Natural killer cell (primary cell): ENCODE results near the gene CAPN9. TPM values are rescaled to one million over a fixed set of nuclear protein-coding genes. Genes with fewer than 3 reads are reported as not detected.

Experiments used
- ATAC-seq, 3 donors: fragments of 150-1000 bp in 2 of 3; fragments of 200-7000 bp in 1 of 3; cut with Tn5 transposase; 1 replicate in 1 of 3; 2 replicates in 2 of 3; pipeline ENCODE4 v1.10.0; 2021; ENCODE audit warnings: mild to moderate bottlenecking in 2 of 3, moderate library complexity in 2 of 3
- DNase-seq, 2 donors: peaks; one replicate each; pipeline versions ENCODE4 v3.0.0 to v3.0.0-alpha.2; 2013 to 2021; ENCODE audit warnings: mixed read lengths in 1 of 2
- H3K27ac ChIP-seq: one replicate; pipeline ENCODE4 v1.5.1; 2013; ENCODE audit warnings: mild to moderate bottlenecking, low read length
- H3K27me3 ChIP-seq: one replicate; pipeline ENCODE4 v1.6.1; 2013; ENCODE audit warnings: low read length; ENCODE audit not compliant: control insufficient read depth, insufficient read depth
- H3K36me3 ChIP-seq: one replicate; pipeline ENCODE4 v1.6.1; 2013; ENCODE audit warnings: low read length; ENCODE audit not compliant: control insufficient read depth, insufficient read depth
- H3K4me1 ChIP-seq: one replicate; pipeline ENCODE4 v1.6.1; 2013; ENCODE audit warnings: low read length; ENCODE audit not compliant: control insufficient read depth, insufficient read depth
- H3K4me3 ChIP-seq: one replicate; pipeline ENCODE4 v1.5.1; 2013; ENCODE audit warnings: low read length
- H3K9me3 ChIP-seq: one replicate; pipeline ENCODE4 v1.6.1; 2013; ENCODE audit warnings: low read length; ENCODE audit not compliant: control insufficient read depth, insufficient read depth
- H3K27ac Mint-ChIP-seq, 2 donors: one replicate each; pipeline ENCODE4 v1.8.0; 2022; ENCODE audit warnings: mild to moderate bottlenecking in 2 of 2, mixed read lengths in 2 of 2, moderate library complexity in 1 of 2
- H3K27me3 Mint-ChIP-seq, 2 donors: one replicate each; pipeline ENCODE4 v1.8.0; 2022; ENCODE audit warnings: low read depth in 2 of 2, mixed read lengths in 2 of 2
- H3K36me3 Mint-ChIP-seq: one replicate; pipeline ENCODE4 v1.8.0; 2022; ENCODE audit warnings: mixed read lengths
- H3K4me1 Mint-ChIP-seq, 2 donors: one replicate each; pipeline ENCODE4 v1.8.0; 2022; ENCODE audit warnings: mixed read lengths in 2 of 2
- H3K4me3 Mint-ChIP-seq: one replicate; pipeline ENCODE4 v1.8.0; 2022; ENCODE audit warnings: mild to moderate bottlenecking, moderate library complexity, mixed read lengths
- H3K9me3 Mint-ChIP-seq, 2 donors: one replicate each; pipeline ENCODE4 v1.8.0; 2022; ENCODE audit warnings: mixed read lengths in 2 of 2
- CTCF ChIP-seq: fragments of 200-600 bp; IDR thresholded peaks from one replicate; pipeline ENCODE4 v1.8.0; 2022; ENCODE audit warnings: antibody characterized with exemption
- WGBS: methylation state at CpG from one replicate; pipeline ENCODE4 v1.1.7; 2013; ENCODE audit warnings: missing lambda C conversion rate; ENCODE audit not compliant: insufficient coverage; 5-methylcytosine and 5-hydroxymethylcytosine counted together
- intact Hi-C: fragments of 100-400 bp; cut with micrococcal nuclease; formaldehyde crosslinking; loops from one replicate; pipeline ENCODE4 v1.14.2; 2022
- total RNA-seq, 4 donors: library from RNA; stranded (reverse); fragments of 120-200 nt in 1 of 4; gene quantifications; one replicate each; pipeline versions ENCODE4 v1.2.3 to v1.2.4, GENCODE V29; 2013 to 2022

CAPN9 gene
- total RNA-seq, 3 donors from 2014 or later (not counting 1 experiment from before 2014, with no cell fraction given): not detected

- H3K4me3 Mint-ChIP-seq: no peak overlapping the region
These were observed 38.6 kb downstream of the CAPN9 start for GRCh38 chr1:230785636-230786384.

DNA sequence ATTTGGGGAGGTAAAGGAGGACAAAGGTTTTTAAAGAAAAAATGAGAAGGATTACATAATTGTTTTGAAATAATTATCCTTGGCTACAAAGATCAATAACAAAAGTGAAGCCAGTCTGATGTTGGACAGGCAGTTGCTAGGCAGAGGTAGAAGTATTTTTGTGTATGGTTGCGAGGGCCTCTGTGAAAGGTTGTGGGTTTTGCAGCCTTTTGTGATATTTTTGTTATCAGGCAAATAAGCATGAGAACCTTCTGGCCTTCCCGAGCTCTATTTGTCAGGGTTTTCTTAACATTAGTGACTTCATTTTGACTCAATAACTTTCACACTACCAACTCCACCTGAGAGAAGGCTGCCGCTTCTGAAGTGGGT lies 39.2 kb downstream of the CAPN9 start:
- H3K27ac Mint-ChIP-seq: no peak overlapping the region
- no peak overlapping the region for H3K4me3 Mint-ChIP-seq
- H3K4me1 Mint-ChIP-seq: no peaks in the 10 kb centered on the region
- 79% methylated on average over 2 of the region's 3 CpGs for WGBS
- Histone ChIP-seq H3K9me3 (no peaks in the 10 kb centered on the region), H3K27me3 (no peaks in the 10 kb centered on the region), H3K4me3 (no peak overlapping the region), H3K36me3 (no peaks in the 10 kb centered on the region), H3K27ac (no peak overlapping the region), H3K4me1 (no peaks in the 10 kb centered on the region)
- ATAC-seq (no peak), DNase-seq (no peak)
- intact Hi-C loops: no loop called here
- no peak for TF ChIP-seq CTCF
- H3K36me3 Mint-ChIP-seq: no peaks in the 10 kb centered on the region
- no peaks in the 10 kb centered on the region for H3K9me3 Mint-ChIP-seq
- H3K27me3 Mint-ChIP-seq: peaks cover 6 to 21% of the 10 kb centered on the region in 2 donors

More at GRCh38 chr1:230785636-230786384, 38.6 kb downstream of the CAPN9 start:
- Mint-ChIP-seq H3K4me1 (no peaks in the 10 kb centered on the region), H3K9me3 (no peaks in the 10 kb centered on the region), H3K27ac (no peak overlapping the region), H3K27me3 (peaks cover 6 to 22% of the 10 kb centered on the region in 2 donors), H3K36me3 (no peaks in the 10 kb centered on the region)
- ATAC-seq (no peak), DNase-seq (no peak)
- 76% methylated on average over 1 of the region's 2 CpGs for WGBS
- Histone ChIP-seq H3K4me3 (no peak overlapping the region), H3K4me1 (no peaks in the 10 kb centered on the region), H3K36me3 (no peaks in the 10 kb centered on the region), H3K9me3 (no peaks in the 10 kb centered on the region), H3K27me3 (no peaks in the 10 kb centered on the region), H3K27ac (no peak overlapping the region)
- intact Hi-C loops: no loop called here
- TF ChIP-seq CTCF: no peak

- Mint-ChIP-seq H3K4me3 (no peak overlapping the region), H3K9me3 (no peaks in the 10 kb centered on the region), H3K36me3 (no peaks in the 10 kb centered on the region), H3K27ac (no peak overlapping the region), H3K27me3 (peaks cover 8 to 12% of the 10 kb centered on the region in 2 donors), H3K4me1 (no peaks in the 10 kb centered on the region)
- no peak for TF ChIP-seq CTCF
- ATAC-seq (no peak), DNase-seq (no peak)
- H3K27me3 ChIP-seq: no peaks in the 10 kb centered on the region
- no peak overlapping the region for H3K4me3 ChIP-seq
- no peaks in the 10 kb centered on the region for H3K36me3 ChIP-seq
- H3K9me3 ChIP-seq: no peaks in the 10 kb centered on the region
- WGBS: 78% methylated on average over 7 of the region's 7 CpGs
- peaks cover 3% of the 10 kb centered on the region for H3K4me1 ChIP-seq
- intact Hi-C loops: no loop called here
- no peak overlapping the region for H3K27ac ChIP-seq
These were observed 40.3 kb downstream of the CAPN9 start for GRCh38 chr1:230787471-230787870.
